Astrocyte of the spinal cord (primary cell): ENCODE measurements around the gene ATP2B2.

ENCODE experiments used
- DNase-seq: peaks from one replicate; pipeline ENCODE4 v3.0.0; 2011; ENCODE audit warnings: low read depth, low spot score
- H3K4me3 ChIP-seq: 2 replicates; pipeline ENCODE4 v1.5.1; 2011; ENCODE audit warnings: low read depth, mild to moderate bottlenecking, low read length, moderate library complexity
- in situ Hi-C: cut with HindIII; loops from 2 replicates; pipeline ENCODE4 v1.10.0; 2017; ENCODE audit warnings: low sequenced_read_pairs
- TF ChIP-seq, protein P1 (sequence below): IDR thresholded peaks from 2 replicates; pipeline ENCODE4 v1.5.1; 2012; ENCODE audit warnings: low read depth, mild to moderate bottlenecking, low read length, inconsistent platforms

ATP2B2 gene

GRCh38 chr3:10551139-10551538, 45.8 kb upstream of the ATP2B2 start:
- TF ChIP-seq, protein P1, sequence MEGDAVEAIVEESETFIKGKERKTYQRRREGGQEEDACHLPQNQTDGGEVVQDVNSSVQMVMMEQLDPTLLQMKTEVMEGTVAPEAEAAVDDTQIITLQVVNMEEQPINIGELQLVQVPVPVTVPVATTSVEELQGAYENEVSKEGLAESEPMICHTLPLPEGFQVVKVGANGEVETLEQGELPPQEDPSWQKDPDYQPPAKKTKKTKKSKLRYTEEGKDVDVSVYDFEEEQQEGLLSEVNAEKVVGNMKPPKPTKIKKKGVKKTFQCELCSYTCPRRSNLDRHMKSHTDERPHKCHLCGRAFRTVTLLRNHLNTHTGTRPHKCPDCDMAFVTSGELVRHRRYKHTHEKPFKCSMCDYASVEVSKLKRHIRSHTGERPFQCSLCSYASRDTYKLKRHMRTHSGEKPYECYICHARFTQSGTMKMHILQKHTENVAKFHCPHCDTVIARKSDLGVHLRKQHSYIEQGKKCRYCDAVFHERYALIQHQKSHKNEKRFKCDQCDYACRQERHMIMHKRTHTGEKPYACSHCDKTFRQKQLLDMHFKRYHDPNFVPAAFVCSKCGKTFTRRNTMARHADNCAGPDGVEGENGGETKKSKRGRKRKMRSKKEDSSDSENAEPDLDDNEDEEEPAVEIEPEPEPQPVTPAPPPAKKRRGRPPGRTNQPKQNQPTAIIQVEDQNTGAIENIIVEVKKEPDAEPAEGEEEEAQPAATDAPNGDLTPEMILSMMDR: no peak
- in situ Hi-C loops: no loop called here
- H3K4me3 ChIP-seq: no peak overlapping the region
- DNase-seq: no peak

DNA sequence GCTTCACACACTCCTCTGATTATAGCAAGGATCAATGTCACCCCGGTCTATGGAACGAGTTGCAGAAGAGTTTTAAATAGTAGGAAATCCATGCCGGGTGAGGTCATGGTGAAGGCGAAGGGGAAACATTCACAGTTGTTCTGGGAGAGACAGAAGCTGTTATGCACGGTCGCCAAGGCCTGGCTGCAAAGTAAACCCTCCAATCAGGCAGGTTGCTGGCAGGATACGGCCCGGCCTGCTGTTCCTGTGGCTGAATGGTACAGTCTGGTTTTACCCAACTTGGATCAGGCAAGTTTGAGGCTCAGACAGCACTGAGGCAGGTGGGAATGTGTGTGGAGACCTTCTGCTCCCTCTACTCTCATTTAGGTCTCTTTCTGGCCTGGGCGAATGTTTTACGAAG, 45.3 kb upstream of the ATP2B2 start:
- TF ChIP-seq, protein P1: no peak
- no peak for DNase-seq
- H3K4me3 ChIP-seq: no peak overlapping the region
- in situ Hi-C loops: no loop called here

DNA sequence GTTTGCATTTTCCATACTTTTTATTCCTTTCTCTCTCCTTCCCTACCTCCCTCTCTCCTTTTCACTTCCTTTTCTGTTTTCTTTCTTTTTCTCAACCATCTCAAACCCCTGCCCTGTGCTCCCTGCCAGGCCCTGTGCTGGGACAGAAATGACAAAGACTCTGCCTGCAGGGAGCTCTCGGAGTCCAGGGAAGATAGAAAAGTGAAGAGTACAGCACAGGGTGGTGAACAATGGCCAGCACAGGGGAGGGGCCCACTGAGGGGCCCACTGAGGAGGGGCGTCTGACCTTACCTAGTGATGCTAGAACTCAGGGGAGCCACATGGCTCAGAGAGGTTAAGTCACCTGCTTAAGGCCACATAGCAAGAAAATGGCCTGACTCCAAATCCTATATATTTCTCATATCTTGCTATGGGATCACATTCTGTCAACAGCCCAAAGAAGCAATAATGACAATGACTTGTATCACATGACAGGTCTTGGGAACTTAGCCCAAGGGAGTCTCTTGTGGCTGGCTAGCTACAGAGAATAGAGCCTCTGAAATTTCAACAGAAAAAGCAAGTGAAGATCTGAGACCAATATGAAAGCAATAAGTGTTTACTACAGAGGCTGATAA, 44.3 kb upstream of the ATP2B2 start:
- in situ Hi-C loops: no loop called here
- H3K4me3 ChIP-seq: no peak overlapping the region
- no peak for DNase-seq
- TF ChIP-seq, protein P1: no peak

- H3K4me3 ChIP-seq: no peak overlapping the region
- TF ChIP-seq, protein P1: no peak
- no peak for DNase-seq
- in situ Hi-C loops: no loop called here
Measured at GRCh38 chr3:10548992-10549391, 43.6 kb upstream of the ATP2B2 start.

GRCh38 chr3:10547841-10548783, 42.7 kb upstream of the ATP2B2 start:
- TF ChIP-seq, protein P1: no peak
- no peak overlapping the region for H3K4me3 ChIP-seq
- DNase-seq: no peak
- in situ Hi-C loops: no loop called here

DNA sequence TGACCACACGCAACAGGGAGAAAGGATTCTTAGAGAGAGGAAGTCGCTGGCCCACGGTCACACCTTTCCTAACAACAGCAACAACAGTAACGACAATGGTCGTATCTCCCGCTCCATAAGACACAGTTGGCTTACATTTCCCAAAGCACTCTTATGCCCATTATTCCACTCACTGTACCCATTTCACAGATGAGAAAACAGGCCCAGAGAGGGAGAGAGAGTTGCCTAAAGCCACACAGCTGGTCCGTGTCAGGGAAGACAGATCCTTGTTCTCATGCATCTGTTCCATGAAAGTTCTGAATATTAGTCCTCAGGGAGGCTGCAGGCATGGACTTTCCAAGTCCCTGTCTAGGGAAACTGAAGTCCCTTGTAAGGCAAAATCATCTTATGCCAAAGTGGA, 42.0 kb upstream of the ATP2B2 start:
- TF ChIP-seq, protein P1: no peak
- no peak overlapping the region for H3K4me3 ChIP-seq
- in situ Hi-C loops: no loop called here
- no peak for DNase-seq
